BJ (cell line): Measurements from ENCODE around the gene ARMC9. TPM values are rescaled to one million over a fixed set of nuclear protein-coding genes. Genes with fewer than 3 reads are reported as not detected.

ENCODE experiments used
- CTCF ChIA-PET: fragments of 350-600 bp; formaldehyde crosslinking; extraction: SDS; loops from one replicate; lab custom pipeline; 2021; ENCODE audit warnings: antibody characterized with exemption, inconsistent platforms; lab: Yijun Ruan, JAX
- POLR2A ChIA-PET: fragments of 300-600 bp; sonication (Branson Sonifier 250); formaldehyde crosslinking; extraction: SDS; loops from one replicate; lab custom pipeline; 2021; ENCODE audit warnings: antibody characterized with exemption; lab: Charles Lee
- DNase-seq: peaks from one replicate; pipeline ENCODE4 v3.0.0-alpha.2; 2011; ENCODE audit warnings: low read depth
- H3K27me3 ChIP-seq: 2 replicates; pipeline ENCODE4 v1.6.0; 2011; ENCODE audit warnings: low read length; ENCODE audit not compliant: control insufficient read depth, insufficient read depth
- H3K36me3 ChIP-seq: 2 replicates; pipeline ENCODE4 v1.5.1; 2011; ENCODE audit warnings: low read length; ENCODE audit not compliant: control insufficient read depth, insufficient read depth
- H3K4me3 ChIP-seq: 2 replicates; pipeline ENCODE4 v1.5.1; 2011; ENCODE audit warnings: low read depth, mild to moderate bottlenecking, control low read depth, low read length
- CTCF ChIP-seq: IDR thresholded peaks from 2 replicates; pipeline ENCODE4 v1.5.1; 2011; ENCODE audit warnings: low read depth, mild to moderate bottlenecking, control low read depth, inconsistent platforms, low read length, moderate library complexity; ENCODE audit not compliant: insufficient read depth
- polyA plus RNA-seq: library from polyadenylated mRNA; depleted of rRNA; stranded (reverse); fragments of >200 nt; gene quantifications from 2 replicates; pipeline ENCODE4 v1.2.3, GENCODE V29; 2011

ARMC9 gene
- polyA plus RNA-seq, 1 experiment, result 83.1 TPM

DNA sequence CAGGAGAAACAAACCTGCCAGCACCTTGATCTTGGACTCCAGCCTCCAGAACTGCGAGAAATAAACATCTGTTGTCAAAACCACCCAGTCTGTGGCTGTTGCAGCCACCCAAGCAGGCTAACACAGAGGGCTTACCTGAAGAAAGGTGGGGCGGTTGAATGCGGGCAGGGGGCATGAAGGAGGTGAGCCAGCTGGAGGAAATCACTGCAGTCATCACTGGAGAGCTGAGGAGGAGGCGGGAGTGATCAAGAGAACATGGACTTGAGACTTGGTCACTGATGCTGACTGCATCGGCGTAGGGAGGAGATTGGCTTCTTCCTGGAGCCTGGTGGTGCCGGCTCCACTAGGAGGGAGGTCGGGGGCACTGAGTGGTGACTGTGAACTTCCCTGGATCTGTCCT, 14.6 kb upstream of the ARMC9 start:
- CTCF ChIA-PET, result no interaction called here
- Histone ChIP-seq H3K36me3 (no peaks in the 10 kb centered on the region), H3K4me3 (no peak overlapping the region), H3K27me3 (no peaks in the 10 kb centered on the region)
- POLR2A ChIA-PET, result no interaction called here
- no peak for DNase-seq
- no peak for TF ChIP-seq CTCF

GRCh38 chr2:231184319-231184718, 14.1 kb upstream of the ARMC9 start:
- CTCF ChIA-PET, result no interaction called here
- no peak for TF ChIP-seq CTCF
- POLR2A ChIA-PET, result no interaction called here
- Histone ChIP-seq H3K27me3 (no peaks in the 10 kb centered on the region), H3K4me3 (no peak overlapping the region), H3K36me3 (no peaks in the 10 kb centered on the region)
- no peak for DNase-seq

DNA sequence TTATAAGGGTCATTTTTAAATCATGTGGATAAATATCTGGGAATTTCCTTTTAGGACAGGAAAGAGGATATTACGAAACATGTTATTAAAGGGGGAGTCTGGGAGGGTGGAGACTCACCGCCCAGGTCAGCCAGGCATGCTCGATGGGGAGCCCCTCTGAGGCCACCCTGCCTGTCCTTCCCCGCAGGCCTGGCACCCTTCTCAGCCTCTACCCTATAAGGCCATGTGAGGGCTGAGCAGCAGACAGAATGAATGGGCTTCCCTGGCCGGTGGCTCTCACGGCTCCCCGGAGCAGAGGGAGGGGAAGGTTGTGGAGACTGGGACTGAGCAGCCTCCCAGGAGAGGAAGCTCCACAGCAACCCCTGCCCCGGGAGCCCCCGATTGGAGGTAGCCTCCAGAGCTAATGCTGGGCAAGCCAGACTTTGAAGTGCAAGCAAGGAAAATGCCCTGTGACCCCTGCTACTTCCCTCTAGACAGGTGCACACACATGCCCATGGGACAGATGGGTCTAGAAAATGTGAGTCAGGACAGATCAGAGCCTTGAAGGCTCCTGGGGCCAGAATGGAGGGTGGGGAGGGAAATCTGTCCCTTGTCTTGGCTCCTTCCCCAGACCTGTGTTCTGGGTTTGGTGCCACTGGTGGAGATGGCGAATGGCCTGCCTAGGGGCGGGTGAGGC, 13.2 kb upstream of the ARMC9 start:
- DNase-seq, result no peak
- POLR2A ChIA-PET, result no interaction called here

GRCh38 chr2:231185886-231186285, 12.5 kb upstream of the ARMC9 start:
- CTCF ChIA-PET, result interaction anchor here (1.4 kb wide), 1 partner anchor 82 kb away, joined by 5 read pairs; no protein-coding TSS in a partner anchor

More for the DNA sequence above, 13.2 kb upstream of the ARMC9 start:
- Histone ChIP-seq H3K27me3 (no peaks in the 10 kb centered on the region), H3K36me3 (no peaks in the 10 kb centered on the region), H3K4me3 (no peak overlapping the region)
- TF ChIP-seq CTCF, result no peak
- CTCF ChIA-PET, result no interaction called here

DNA sequence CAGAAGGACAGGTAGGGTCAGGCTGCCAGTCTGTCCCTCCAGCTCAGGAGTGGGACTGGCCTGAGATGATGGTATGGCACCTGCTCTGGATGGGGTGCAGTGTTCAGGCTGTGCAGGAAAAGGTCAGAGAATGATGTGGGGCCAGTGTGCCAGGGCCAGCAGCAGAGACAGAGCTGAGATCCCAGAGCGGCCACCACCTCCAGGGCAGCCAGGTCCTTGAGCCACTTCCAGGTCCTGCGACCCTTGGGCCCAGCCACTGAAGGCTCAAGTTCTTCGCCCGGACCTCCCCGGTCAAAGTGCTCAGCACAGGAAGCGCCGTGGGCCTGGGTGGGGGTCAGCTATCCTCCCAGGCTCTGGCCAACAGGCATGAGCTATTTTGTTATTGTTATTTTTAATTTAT, 12.1 kb upstream of the ARMC9 start:
- no peak for TF ChIP-seq CTCF
- POLR2A ChIA-PET, result no interaction called here
- no peaks in the 10 kb centered on the region for H3K36me3 ChIP-seq

More at GRCh38 chr2:231185886-231186285, 12.5 kb upstream of the ARMC9 start:
- Histone ChIP-seq H3K27me3 (no peaks in the 10 kb centered on the region), H3K36me3 (no peaks in the 10 kb centered on the region), H3K4me3 (no peak overlapping the region)
- no peak for DNase-seq
- TF ChIP-seq CTCF, result no peak
- POLR2A ChIA-PET, result no interaction called here

More for the DNA sequence above, 12.1 kb upstream of the ARMC9 start:
- CTCF ChIA-PET, result interaction anchor here (1.2 to 1.4 kb wide), 2 partner anchors 82 to 226 kb away, joined by 3 to 5 read pairs; no protein-coding TSS in a partner anchor
- Histone ChIP-seq H3K27me3 (no peaks in the 10 kb centered on the region), H3K4me3 (no peak overlapping the region)
- no peak for DNase-seq
